ENCODE data around the gene MBD4. TPM values are rescaled to one million over a fixed set of nuclear protein-coding genes. Genes with fewer than 3 reads are reported as not detected.

Gene MBD4
- polyA plus RNA-seq, 1 donor (not counting 4 experiments of a cell fraction or from before 2014, with no cell fraction given), result 35.0 TPM

DNA sequence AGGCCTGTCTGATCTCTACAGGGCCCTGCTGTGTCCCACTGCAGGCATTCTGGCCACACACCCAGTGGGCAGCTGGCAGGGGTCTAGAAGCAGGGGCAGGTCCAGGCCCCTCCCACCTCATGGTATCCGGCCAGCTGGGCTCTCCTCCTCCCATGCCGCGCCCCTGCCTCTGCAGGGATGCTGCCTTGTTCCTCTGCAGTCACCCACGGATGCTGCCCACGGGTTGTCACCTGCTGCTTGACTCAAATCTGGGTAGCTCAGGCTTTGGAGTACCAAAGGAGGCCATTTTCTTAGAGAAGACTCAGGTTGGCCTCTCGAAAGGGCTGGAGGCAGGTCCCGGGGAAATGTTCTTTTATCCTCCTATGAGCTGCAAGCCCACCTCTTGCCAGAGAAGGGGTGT is 36.3 kb downstream of the MBD4 start:
- dilution Hi-C loops (cut with MboI; ENCODE audit: extremely low pct_ligation_motif_present, low sequenced_read_pairs), result no loop called here
- H3K9me1 ChIP-seq (ENCODE audit: control insufficient read depth, extremely low read depth, insufficient read depth, low read length), result no peaks in the 10 kb centered on the region
- DNase-seq (ENCODE audit: low read depth, low spot score), result no peak
- no peak for FAIRE-seq
- H3K4me3 ChIP-seq (ENCODE audit: control insufficient read depth in 2 of 3, extremely low read depth in 1 of 3, insufficient read depth in 2 of 3, low read depth in 1 of 3, low read length in 3 of 3), result no peak overlapping the region
- H3K4me1 ChIP-seq (ENCODE audit: control insufficient read depth, extremely low read depth, insufficient read depth, low read length), result no peaks in the 10 kb centered on the region
- H3K36me3 ChIP-seq (ENCODE audit: control insufficient read depth in 2 of 2, extremely low read depth in 1 of 2, insufficient read depth in 2 of 2, low read length in 2 of 2), result no peaks in the 10 kb centered on the region
- H3K79me2 ChIP-seq (ENCODE audit: control insufficient read depth, insufficient read depth, low read length), result peaks cover 8% of the 10 kb centered on the region
- no peak overlapping the region for H3K4me2 ChIP-seq (ENCODE audit: control insufficient read depth, extremely low read depth, insufficient read depth, low read depth, low read length)
- no peak overlapping the region for H3K9ac ChIP-seq (ENCODE audit: control insufficient read depth, extremely low read depth, insufficient read depth, low read length)
- H4K20me1 ChIP-seq (ENCODE audit: control insufficient read depth, extremely low read depth, insufficient read depth, low read length), result no peaks in the 10 kb centered on the region
- no peak overlapping the region for H3K27ac ChIP-seq (ENCODE audit: control insufficient read depth, insufficient read depth, low read length)
- no peaks in the 10 kb centered on the region for H3K9me3 ChIP-seq (ENCODE audit: control insufficient read depth, low read depth, low read length)
- no peaks in the 10 kb centered on the region for H3K27me3 ChIP-seq (ENCODE audit: control insufficient read depth, extremely low read depth, insufficient read depth, low read length)
- H2AFZ ChIP-seq (ENCODE audit: control insufficient read depth, low read length), result no peak overlapping the region
- no peak for TF ChIP-seq EZH2 (IDR thresholded peaks at IDR 0.05; ENCODE audit: low read length)
- TF ChIP-seq, protein P1, sequence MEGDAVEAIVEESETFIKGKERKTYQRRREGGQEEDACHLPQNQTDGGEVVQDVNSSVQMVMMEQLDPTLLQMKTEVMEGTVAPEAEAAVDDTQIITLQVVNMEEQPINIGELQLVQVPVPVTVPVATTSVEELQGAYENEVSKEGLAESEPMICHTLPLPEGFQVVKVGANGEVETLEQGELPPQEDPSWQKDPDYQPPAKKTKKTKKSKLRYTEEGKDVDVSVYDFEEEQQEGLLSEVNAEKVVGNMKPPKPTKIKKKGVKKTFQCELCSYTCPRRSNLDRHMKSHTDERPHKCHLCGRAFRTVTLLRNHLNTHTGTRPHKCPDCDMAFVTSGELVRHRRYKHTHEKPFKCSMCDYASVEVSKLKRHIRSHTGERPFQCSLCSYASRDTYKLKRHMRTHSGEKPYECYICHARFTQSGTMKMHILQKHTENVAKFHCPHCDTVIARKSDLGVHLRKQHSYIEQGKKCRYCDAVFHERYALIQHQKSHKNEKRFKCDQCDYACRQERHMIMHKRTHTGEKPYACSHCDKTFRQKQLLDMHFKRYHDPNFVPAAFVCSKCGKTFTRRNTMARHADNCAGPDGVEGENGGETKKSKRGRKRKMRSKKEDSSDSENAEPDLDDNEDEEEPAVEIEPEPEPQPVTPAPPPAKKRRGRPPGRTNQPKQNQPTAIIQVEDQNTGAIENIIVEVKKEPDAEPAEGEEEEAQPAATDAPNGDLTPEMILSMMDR (optimal IDR thresholded peaks at IDR 0.05 in 1 of 3, IDR thresholded peaks at IDR 0.05 in 1 of 3, conservative IDR thresholded peaks at IDR 0.05 in 1 of 3; ENCODE audit: extremely low read depth in 1 of 3, insufficient read depth in 2 of 3, low read length in 3 of 3), result no peak

GRCh38 chr3:129402616-129403015 is 37.1 kb downstream of the MBD4 start:
- H3K9me1 ChIP-seq (ENCODE audit: control insufficient read depth, extremely low read depth, insufficient read depth, low read length), result no peaks in the 10 kb centered on the region
- no peak overlapping the region for H3K4me3 ChIP-seq (ENCODE audit: control insufficient read depth in 2 of 3, extremely low read depth in 1 of 3, insufficient read depth in 2 of 3, low read depth in 1 of 3, low read length in 3 of 3)
- peaks cover 0 to 1% of the 10 kb centered on the region in 2 experiments for H3K36me3 ChIP-seq (ENCODE audit: control insufficient read depth in 2 of 2, extremely low read depth in 1 of 2, insufficient read depth in 2 of 2, low read length in 2 of 2)
- FAIRE-seq (no peak), DNase-seq (ENCODE audit: low read depth, low spot score) (no peak)
- no peak overlapping the region for H2AFZ ChIP-seq (ENCODE audit: control insufficient read depth, low read length)
- no peaks in the 10 kb centered on the region for H3K9me3 ChIP-seq (ENCODE audit: control insufficient read depth, low read depth, low read length)
- H3K4me2 ChIP-seq (ENCODE audit: control insufficient read depth, extremely low read depth, insufficient read depth, low read depth, low read length), result no peak overlapping the region
- H3K79me2 ChIP-seq (ENCODE audit: control insufficient read depth, insufficient read depth, low read length), result peaks cover 16% of the 10 kb centered on the region
- dilution Hi-C loops (cut with MboI; ENCODE audit: extremely low pct_ligation_motif_present, low sequenced_read_pairs), result no loop called here
- H3K27me3 ChIP-seq (ENCODE audit: control insufficient read depth, extremely low read depth, insufficient read depth, low read length), result no peaks in the 10 kb centered on the region
- peaks cover 8% of the 10 kb centered on the region for H3K4me1 ChIP-seq (ENCODE audit: control insufficient read depth, extremely low read depth, insufficient read depth, low read length)
- no peak overlapping the region for H3K9ac ChIP-seq (ENCODE audit: control insufficient read depth, extremely low read depth, insufficient read depth, low read length)
- H3K27ac ChIP-seq (ENCODE audit: control insufficient read depth, insufficient read depth, low read length), result no peak overlapping the region
- no peaks in the 10 kb centered on the region for H4K20me1 ChIP-seq (ENCODE audit: control insufficient read depth, extremely low read depth, insufficient read depth, low read length)
- no peak for TF ChIP-seq EZH2 (IDR thresholded peaks at IDR 0.05; ENCODE audit: low read length)
- TF ChIP-seq, protein P1 (optimal IDR thresholded peaks at IDR 0.05 in 1 of 3, IDR thresholded peaks at IDR 0.05 in 1 of 3, conservative IDR thresholded peaks at IDR 0.05 in 1 of 3; ENCODE audit: extremely low read depth in 1 of 3, insufficient read depth in 2 of 3, low read length in 3 of 3), result no peak
